Measurements from ENCODE around the gene PPP1R2. TPM values are rescaled to one million over a fixed set of nuclear protein-coding genes. Genes with fewer than 3 reads are reported as not detected.

The PPP1R2 gene
- total and polyA plus RNA-seq, 4 donors: 26.2 to 77.0 (median 46.5) TPM

GRCh38 chr3:195532834-195533233, 10.3 kb downstream of the PPP1R2 start:
- DNase-seq (no peak), ATAC-seq (ENCODE audit: insufficient read depth, low FRiP score) (no peak)
- H3K4me3 ChIP-seq: no peak overlapping the region
- H3K27ac ChIP-seq (ENCODE audit: low read depth in 1 of 2, low read length in 1 of 2): no peak overlapping the region
- WGBS, 2 donors: 91 to 93% methylated on average over 7 of the region's 7 CpGs
- TF ChIP-seq, protein P1, sequence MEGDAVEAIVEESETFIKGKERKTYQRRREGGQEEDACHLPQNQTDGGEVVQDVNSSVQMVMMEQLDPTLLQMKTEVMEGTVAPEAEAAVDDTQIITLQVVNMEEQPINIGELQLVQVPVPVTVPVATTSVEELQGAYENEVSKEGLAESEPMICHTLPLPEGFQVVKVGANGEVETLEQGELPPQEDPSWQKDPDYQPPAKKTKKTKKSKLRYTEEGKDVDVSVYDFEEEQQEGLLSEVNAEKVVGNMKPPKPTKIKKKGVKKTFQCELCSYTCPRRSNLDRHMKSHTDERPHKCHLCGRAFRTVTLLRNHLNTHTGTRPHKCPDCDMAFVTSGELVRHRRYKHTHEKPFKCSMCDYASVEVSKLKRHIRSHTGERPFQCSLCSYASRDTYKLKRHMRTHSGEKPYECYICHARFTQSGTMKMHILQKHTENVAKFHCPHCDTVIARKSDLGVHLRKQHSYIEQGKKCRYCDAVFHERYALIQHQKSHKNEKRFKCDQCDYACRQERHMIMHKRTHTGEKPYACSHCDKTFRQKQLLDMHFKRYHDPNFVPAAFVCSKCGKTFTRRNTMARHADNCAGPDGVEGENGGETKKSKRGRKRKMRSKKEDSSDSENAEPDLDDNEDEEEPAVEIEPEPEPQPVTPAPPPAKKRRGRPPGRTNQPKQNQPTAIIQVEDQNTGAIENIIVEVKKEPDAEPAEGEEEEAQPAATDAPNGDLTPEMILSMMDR (IDR thresholded peaks at IDR 0.05; ENCODE audit: control extremely low read depth, extremely low read depth): no peak
- no peaks in the 10 kb centered on the region for H3K9me3 ChIP-seq (ENCODE audit: control insufficient read depth in 4 of 4, insufficient read depth in 3 of 4, low read length in 3 of 4)
- peaks cover 0 to 4% (median 3%) of the 10 kb centered on the region in 4 donors for H3K36me3 ChIP-seq (ENCODE audit: control insufficient read depth in 4 of 4, insufficient read depth in 4 of 4, low read length in 4 of 4)
- peaks cover 0 to 8% (median 0%) of the 10 kb centered on the region in 5 donors for H3K4me1 ChIP-seq (ENCODE audit: control insufficient read depth in 5 of 5, insufficient read depth in 5 of 5, low read length in 5 of 5)
- H3K27me3 ChIP-seq (ENCODE audit: control insufficient read depth in 3 of 3, insufficient read depth in 3 of 3, low read length in 2 of 3): no peaks in the 10 kb centered on the region
- no peak overlapping the region for H3K9ac ChIP-seq (ENCODE audit: insufficient read depth in 1 of 2, low read length in 2 of 2)

DNA sequence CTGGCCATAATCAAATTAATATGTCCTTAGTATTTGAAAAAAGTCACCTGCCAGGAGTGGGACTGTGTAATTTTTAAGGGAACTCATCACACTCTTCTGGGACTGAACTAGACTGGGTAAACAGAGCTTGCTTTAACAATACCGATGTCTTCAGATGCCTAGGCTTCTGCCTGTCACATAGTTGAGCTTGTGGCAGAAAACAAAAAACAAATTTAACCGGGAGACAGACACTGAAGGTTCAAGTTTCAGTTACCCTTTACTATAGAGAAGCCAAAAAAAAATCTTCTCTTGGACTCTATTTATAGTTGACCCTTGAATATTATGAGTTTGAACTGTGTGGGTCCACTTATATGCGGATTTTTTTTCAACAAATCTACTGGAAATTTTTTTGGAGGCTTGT, 10.8 kb downstream of the PPP1R2 start:
- Histone ChIP-seq H3K36me3 (ENCODE audit: control insufficient read depth in 4 of 4, insufficient read depth in 4 of 4, low read length in 4 of 4) (peaks cover 0 to 5% (median 4%) of the 10 kb centered on the region in 4 donors), H3K4me1 (ENCODE audit: control insufficient read depth in 5 of 5, insufficient read depth in 5 of 5, low read length in 5 of 5) (peaks cover 0 to 6% (median 0%) of the 10 kb centered on the region in 5 donors), H3K27me3 (ENCODE audit: control insufficient read depth in 3 of 3, insufficient read depth in 3 of 3, low read length in 2 of 3) (no peaks in the 10 kb centered on the region), H3K27ac (ENCODE audit: low read depth in 1 of 2, low read length in 1 of 2) (no peak overlapping the region), H3K9me3 (ENCODE audit: control insufficient read depth in 4 of 4, insufficient read depth in 3 of 4, low read length in 3 of 4) (no peaks in the 10 kb centered on the region), H3K9ac (ENCODE audit: insufficient read depth in 1 of 2, low read length in 2 of 2) (no peak overlapping the region), H3K4me3 (no peak overlapping the region)
- TF ChIP-seq, protein P1 (IDR thresholded peaks at IDR 0.05; ENCODE audit: control extremely low read depth, extremely low read depth): no peak
- ATAC-seq (ENCODE audit: insufficient read depth, low FRiP score) (no peak), DNase-seq (no peak)
- 74 to 77% methylated on average over 3 of the region's 3 CpGs for WGBS, 2 donors

DNA sequence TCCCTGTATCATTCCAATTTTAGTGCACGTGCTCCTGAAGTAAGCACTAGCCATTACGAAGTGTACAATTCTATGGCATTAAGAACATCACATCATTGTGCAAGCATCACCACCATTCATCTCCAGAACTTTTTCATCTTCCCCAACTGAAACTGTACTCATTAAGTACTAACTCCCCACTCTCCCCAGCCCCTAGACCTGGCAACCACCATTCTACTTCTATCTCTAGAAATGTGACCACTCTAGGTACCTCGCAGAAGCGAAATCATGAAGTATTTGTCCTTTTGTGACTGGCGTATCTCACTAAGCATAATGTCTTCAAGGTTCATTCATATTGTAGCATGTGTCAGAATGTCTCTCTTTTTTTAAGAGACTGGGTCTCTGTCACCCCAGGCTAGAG, 11.4 kb downstream of the PPP1R2 start:
- no peaks in the 10 kb centered on the region for H3K27me3 ChIP-seq (ENCODE audit: control insufficient read depth in 3 of 3, insufficient read depth in 3 of 3, low read length in 2 of 3)
- H3K36me3 ChIP-seq (ENCODE audit: control insufficient read depth in 4 of 4, insufficient read depth in 4 of 4, low read length in 4 of 4): peaks cover 0 to 5% (median 4%) of the 10 kb centered on the region in 4 donors
- H3K4me3 ChIP-seq: no peak overlapping the region
- H3K4me1 ChIP-seq (ENCODE audit: control insufficient read depth in 5 of 5, insufficient read depth in 5 of 5, low read length in 5 of 5): peaks cover 0 to 6% (median 0%) of the 10 kb centered on the region in 5 donors
- no peak overlapping the region for H3K9ac ChIP-seq (ENCODE audit: insufficient read depth in 1 of 2, low read length in 2 of 2)
- DNase-seq (no peak), ATAC-seq (ENCODE audit: insufficient read depth, low FRiP score) (no peak)
- no peaks in the 10 kb centered on the region for H3K9me3 ChIP-seq (ENCODE audit: control insufficient read depth in 4 of 4, insufficient read depth in 3 of 4, low read length in 3 of 4)
- no peak overlapping the region for H3K27ac ChIP-seq (ENCODE audit: low read depth in 1 of 2, low read length in 1 of 2)
- TF ChIP-seq, protein P1 (IDR thresholded peaks at IDR 0.05; ENCODE audit: control extremely low read depth, extremely low read depth): no peak
- WGBS, 2 donors: 85 to 88% methylated on average over 5 of the region's 5 CpGs

GRCh38 chr3:195526492-195526891, 16.6 kb downstream of the PPP1R2 start:
- 97 to 98% methylated on average over 4 of the region's 4 CpGs for WGBS, 2 donors
- ATAC-seq (ENCODE audit: insufficient read depth, low FRiP score) (no peak), DNase-seq (no peak)
- Histone ChIP-seq H3K9me3 (ENCODE audit: control insufficient read depth in 4 of 4, insufficient read depth in 3 of 4, low read length in 3 of 4) (no peaks in the 10 kb centered on the region), H3K4me1 (ENCODE audit: control insufficient read depth in 5 of 5, insufficient read depth in 5 of 5, low read length in 5 of 5) (no peaks in the 10 kb centered on the region), H3K27ac (ENCODE audit: low read depth in 1 of 2, low read length in 1 of 2) (no peak overlapping the region), H3K9ac (ENCODE audit: insufficient read depth in 1 of 2, low read length in 2 of 2) (no peak overlapping the region), H3K4me3 (no peak overlapping the region), H3K36me3 (ENCODE audit: control insufficient read depth in 4 of 4, insufficient read depth in 4 of 4, low read length in 4 of 4) (peaks cover 0 to 13% (median 5%) of the 10 kb centered on the region in 4 donors), H3K27me3 (ENCODE audit: control insufficient read depth in 3 of 3, insufficient read depth in 3 of 3, low read length in 2 of 3) (no peaks in the 10 kb centered on the region)
- TF ChIP-seq, protein P1 (IDR thresholded peaks at IDR 0.05; ENCODE audit: control extremely low read depth, extremely low read depth): no peak

All from lung (tissue), 12 donors.